GM21526 (cell line): Measurements from ENCODE around the gene ZNF580.

ENCODE experiments used
- ATAC-seq: cut with Tn5 transposase; IDR thresholded peaks from one replicate; pipeline ENCODE4 v1.9.1; 2021; ENCODE audit warnings: moderate library complexity; ENCODE audit not compliant: unreplicated experiment, low FRiP score

ZNF580 gene

DNA sequence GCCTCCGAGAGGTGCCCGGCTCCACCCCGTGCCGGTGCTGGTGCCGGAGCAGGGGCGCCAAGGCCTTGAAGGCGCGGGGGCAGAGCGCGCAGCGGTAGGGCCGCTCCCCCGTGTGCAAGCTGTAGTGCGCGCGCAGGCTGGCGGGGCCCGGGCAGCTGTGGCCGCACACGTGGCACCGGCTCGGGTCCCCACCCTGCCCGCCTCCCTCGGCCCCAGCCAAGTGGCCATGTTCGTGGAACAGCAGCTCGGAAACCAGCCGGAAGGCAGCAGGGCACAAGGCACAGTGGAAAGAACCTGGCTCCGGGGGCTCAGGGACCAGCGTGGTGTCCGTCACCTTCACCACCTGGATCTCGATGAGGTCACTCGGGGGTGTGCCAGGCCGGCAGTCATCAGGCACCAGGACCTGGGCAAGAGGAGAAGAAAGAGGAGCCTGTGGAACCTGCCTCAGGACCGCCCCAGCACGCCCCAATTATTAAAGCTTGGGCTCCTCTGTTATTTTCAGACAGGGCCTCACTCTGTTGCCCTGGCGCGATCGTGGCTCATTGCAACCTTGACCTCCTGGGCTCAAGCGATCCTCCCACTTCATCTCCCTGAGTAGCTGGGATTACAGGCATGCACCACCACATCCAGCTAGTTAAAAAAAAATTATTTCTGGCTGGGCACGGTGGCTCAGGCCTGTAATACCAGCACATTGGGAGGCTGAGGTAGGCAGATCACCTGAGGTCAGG, 18.4 kb upstream of the ZNF580 start:
- no peak for ATAC-seq

DNA sequence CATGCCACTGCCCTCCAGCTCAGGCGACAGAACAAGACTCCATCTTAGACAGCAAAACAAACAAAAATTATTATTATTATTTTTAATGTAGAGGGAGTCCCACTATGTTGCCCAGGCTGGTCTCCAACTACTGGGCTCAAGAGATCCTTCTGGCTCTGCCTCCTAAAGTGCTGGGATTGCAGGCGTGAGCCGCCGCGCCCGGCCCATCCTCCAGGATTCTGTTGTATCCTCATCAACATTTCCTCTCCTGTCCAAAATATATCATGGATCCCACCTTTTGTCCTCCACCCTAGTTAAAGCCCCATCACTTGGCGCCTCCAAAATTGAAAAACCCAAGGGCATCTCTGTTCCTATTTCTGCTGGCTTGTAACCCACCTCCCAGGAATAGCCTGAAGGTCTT, 17.7 kb upstream of the ZNF580 start:
- no peak for ATAC-seq

DNA sequence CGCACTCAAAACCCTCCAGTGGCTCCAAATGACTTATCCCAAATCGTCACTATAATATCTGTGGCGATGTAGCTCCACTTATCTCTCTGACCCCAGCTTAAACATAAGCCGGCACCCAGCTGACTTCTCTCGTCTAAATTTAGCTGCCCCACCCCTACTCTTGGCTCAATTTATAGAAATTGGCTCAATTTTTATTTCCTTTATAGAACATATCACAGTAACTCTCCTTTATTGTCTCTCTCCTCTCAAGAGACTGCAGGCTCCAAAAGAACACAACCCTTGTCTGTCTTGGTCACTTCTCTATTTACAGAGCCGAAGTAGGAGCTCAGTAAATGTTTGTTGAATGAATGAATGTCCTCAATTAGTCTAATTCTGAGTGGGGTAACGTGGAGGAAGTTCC, 17.2 kb upstream of the ZNF580 start:
- no peak for ATAC-seq

DNA sequence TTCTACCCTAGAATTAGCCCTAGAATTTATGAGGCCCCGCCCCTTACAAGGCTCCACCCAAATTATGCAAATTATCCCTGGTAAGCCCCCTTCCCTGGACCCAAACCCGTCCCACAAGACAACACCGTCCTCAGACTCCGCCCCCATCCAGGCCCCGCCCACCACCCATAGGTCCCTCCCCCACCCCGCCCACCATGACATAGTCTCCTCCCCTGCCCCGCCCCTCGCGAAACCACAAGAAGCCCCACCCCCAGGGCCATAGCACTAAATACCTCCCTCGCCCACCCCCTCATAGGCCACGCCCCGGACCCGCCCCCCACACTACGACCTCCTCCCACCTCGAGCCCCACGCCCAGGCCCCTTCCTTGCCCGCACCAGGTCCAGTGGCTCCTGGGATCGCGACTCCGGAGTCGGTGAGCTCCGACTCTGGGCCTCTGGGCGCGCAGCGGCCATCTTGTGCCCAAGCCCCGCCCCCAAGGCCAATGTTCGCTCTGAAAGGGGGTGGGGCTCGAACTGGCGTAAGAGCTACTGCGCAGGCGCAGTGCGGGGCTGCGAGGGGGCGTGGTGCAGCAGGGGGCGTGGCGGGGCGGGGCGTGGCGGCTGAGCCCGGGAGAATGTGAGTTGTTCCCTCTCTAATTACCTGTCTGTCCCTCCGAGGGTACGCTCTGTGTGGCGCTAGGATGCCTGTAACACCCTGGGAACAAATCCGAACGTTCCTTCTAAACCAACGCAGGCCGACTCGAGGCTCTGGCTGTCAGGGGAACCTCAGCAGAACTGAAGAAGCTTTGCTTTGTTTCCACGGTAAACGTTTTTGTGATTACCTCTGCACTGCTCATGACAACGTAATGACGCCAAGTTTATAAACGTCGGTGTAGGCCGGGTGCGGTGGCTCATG, 16.4 kb upstream of the ZNF580 start, which contains the start of gene ZNF784:
Gene ZNF784, minus strand, starts transcription at position 458 of the 895 bp plus-strand sequence. Its CDS starts 5 bp downstream, at position 453.
- peak; percentile 53 for ATAC-seq

DNA sequence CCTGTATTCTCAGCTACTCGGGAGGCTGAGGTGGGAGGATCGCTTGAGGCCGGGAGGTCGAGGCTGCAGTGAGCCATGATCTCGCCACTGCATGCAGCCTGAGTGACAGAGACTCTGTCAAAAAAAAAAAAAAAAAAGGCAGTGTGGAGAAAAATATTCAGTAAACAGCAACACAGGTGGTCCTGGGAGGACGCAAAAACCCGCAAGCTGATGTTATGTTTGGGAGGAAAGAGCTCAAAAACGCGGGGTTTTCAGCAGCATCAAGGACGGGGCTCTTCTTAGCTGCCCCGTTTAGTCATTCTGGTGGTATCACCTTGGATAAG, 15.8 kb upstream of the ZNF580 start:
- no peak for ATAC-seq

DNA sequence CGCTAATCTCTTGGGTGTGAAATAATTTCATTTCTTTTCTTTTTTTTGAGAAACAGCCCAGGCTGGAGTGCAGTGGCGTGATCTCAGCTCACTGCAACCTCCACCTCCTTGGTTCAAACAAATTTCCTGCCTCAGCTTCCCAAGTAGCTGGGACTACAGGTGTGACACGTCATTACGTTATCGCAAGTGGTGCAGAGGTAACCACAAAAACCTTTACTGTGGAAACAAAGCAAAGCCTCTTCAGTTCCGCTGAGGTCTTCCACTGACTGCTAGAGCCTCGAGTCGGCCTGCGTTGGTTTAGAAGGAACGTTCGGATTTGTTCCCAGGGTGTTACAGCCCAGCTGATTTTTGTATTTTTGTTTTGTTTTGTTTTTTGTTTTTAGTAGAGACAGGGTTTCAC, 14.5 kb upstream of the ZNF580 start:
- no peak for ATAC-seq

DNA sequence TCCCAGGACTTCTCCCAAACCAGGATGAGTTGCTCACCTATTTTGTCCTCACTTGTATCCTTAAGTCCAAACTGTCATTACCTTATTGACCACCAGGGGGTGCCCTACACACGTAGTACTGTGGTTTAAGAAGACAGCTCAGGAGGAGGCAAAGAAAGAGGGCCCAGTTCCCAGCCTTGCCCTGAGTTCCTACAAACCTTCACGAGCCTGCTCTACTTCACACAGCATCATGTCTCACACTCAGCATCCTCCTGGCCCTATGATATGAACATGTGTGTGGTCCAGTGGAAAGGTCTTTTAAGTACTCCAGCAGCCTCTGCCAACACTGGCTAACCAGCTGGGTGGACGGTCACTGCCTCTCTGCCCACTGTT, 8.4 kb upstream of the ZNF580 start:
- ATAC-seq, result no peak

DNA sequence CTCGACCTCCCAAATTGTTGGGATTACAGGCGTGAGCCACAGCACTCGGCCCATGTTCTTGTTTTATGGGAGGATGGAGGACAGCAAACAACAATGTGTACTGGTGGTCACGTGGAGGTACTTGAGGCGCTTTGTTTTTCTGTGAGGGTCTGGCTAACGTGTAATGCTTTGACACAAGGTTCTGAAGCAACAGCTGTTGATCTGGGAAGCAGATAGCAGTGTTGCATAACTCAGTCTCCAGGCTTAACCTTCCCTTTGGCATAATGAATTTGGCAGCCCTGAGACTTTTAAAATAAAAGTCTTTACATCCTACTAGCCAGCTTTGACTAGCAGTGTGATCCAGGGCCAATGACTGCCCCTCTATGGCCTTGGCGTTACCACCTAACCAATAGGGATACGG, 6.9 kb upstream of the ZNF580 start:
- no peak for ATAC-seq

DNA sequence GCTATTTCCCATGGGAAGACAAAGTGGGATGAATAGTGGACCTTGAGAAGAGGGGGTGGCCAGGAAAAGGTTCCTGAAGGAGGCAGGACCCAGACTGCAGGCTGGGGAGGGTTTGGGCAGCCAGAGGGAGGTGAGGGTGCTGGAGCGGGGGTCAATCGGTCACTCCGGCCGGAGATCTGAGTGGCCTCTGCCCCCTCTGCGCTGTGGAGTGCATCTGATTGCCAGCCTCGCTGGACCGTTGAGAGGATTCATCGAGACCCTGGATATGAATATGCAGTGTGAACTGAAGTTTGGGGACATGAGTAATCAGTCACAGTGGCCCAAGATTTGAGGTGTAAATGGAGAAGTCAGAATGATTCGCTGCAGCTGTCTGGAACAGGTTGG, 5.5 kb upstream of the ZNF580 start:
- no peak for ATAC-seq

DNA sequence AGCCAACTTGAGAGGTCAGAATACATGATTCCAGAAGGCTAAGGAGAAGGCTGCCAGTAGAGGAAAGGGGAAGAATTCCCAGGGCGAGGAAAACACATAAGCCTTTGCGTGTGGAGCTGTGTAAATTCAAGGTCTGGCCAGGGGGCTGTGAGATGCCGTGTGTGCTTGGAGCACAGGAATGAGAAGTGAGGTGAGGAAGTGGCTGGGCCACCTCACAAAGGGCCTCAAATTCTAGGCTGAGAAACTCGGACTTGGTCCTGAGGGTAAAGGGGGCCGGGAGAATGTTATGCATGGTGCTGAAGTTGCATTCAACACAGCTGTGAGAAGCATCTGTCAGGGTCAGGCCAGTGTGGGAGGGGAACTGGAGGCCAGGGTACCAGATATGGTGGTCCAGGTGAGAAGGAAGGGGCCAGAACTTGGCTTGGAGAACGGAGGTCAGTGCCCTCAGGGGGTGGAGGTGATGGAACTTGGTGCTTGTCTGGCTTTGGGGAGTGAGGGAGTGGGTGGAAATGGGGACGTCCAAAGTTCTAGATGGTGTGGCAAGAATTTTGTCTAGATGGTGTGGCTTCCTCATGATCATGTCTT, 4.9 kb upstream of the ZNF580 start:
- ATAC-seq, result no peak

DNA sequence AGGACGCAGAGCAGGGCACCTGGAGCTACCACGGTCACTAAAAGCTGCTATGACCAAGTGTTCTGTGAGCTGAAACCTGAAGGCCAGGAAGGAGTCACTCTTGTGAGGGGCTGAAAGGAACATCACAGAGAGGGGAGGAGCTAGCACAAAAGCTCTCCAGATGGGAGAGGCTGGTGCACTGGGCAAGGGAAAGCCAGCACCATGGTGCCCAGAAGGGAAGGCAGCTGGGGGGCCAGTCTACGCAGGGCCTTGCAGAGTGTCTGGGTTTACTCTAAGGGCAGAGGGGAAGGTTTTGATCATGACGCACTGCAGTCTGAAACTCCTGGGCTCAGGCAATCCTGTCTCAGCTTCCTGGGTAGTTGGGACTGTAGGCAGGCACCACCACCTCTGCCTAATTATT, 4.1 kb upstream of the ZNF580 start:
- ATAC-seq, result no peak

DNA sequence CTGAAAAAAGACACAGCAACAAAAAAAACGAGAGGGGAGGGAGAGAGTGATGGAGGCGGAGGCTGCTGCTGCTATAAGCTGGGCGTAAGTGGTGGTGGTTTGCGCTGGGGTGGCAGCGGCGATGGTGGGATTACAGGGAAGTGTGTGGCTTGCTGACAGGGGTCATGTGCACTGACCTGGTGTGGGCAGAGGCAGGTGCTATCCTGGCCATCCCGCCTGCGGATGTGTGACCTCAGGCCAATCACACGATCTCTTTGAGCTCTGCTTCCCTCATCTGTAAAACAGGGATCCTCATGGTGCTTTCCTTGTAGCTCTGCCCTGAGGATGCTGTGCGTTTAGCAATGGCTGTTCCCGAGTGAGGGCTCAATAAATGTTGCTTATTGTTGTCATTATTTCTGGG, 3.3 kb upstream of the ZNF580 start:
- ATAC-seq, result no peak

DNA sequence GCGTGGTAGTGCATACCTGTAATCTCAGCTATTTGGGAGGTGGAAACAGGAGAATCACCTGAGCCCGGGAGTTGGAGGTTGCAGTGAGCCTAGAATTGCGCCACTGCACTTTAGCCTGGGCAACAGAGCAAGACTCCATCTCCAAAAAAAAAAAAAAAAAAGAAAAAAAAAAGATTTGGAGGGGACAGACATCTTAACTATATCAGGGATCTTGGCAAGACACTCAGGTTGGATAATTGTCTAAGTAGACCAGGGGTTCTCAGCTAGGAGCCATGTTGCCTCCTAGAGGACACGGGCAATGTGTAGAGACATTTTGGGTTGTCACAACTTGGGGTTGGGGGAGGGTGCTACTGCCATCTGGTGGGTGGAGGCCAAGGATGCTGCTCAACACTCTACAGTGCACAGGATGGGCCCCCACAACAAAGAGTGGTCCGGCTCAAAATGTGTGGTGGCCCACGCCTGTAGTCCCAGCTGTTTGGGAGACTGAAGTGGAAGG, 1.9 kb upstream of the ZNF580 start:
- ATAC-seq, result no peak

DNA sequence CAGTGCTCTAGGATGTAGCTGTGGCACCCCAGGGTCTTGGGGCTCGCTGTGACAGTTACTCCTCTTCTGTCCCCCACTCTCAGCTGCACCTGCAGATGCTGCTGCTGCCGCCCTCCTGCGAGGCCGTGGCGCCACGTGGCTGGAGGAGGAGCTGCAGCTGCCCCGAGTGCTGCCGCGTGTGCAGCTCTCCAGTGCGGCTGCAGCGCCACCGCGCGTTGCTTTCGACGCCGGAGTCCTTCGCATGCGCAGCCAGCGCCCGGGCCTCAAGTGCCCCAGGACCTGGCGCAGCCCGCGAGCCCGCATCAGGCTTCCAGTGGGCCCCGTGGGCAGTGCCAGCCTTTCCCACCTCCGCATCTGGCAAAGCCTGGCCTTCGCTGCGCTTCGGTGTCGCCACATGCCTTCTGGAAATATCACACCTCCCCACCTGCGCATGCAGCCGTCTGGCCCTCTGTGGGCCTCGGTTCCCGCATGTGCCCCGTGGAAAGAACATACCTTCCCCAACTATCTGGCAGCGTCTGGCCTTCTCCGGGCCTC, 692 bp upstream of the ZNF580 start:
- no peak for ATAC-seq

DNA sequence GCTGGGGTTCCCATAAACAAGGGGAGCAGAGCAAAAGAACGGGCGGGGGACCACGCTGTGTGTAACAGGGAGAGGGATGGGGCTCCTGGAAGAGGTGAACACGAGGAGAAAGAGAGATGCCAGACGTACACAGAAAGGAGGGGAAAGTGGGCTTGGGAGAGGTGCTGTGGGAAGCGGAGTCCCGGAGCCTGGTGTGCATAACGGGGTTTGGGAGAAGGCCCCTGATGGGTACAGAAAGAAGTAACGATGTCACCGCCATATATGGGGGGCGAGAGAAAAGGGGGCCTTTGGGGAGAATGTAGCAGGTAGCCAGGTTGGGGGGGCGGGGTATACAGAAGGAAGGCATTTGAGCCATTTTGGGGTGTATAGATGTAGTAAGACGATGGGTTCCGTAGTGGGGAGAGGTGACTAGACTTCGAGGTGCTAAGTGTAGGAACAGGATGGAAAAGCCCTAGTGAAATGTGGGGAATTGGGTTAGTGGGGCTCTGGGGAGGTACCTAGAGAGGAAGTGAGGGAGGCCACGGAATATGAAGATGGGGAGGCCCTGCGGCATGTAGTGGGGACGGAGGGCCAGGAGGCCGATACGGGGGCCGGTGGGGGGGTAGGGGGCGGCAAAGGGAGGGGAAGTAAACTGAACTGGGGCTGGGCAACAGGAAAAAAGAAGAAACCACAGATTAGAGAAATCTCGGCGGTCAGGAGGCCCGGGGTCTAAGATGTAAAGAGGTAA, 787 bp downstream of the ZNF580 start:
- no peak for ATAC-seq

DNA sequence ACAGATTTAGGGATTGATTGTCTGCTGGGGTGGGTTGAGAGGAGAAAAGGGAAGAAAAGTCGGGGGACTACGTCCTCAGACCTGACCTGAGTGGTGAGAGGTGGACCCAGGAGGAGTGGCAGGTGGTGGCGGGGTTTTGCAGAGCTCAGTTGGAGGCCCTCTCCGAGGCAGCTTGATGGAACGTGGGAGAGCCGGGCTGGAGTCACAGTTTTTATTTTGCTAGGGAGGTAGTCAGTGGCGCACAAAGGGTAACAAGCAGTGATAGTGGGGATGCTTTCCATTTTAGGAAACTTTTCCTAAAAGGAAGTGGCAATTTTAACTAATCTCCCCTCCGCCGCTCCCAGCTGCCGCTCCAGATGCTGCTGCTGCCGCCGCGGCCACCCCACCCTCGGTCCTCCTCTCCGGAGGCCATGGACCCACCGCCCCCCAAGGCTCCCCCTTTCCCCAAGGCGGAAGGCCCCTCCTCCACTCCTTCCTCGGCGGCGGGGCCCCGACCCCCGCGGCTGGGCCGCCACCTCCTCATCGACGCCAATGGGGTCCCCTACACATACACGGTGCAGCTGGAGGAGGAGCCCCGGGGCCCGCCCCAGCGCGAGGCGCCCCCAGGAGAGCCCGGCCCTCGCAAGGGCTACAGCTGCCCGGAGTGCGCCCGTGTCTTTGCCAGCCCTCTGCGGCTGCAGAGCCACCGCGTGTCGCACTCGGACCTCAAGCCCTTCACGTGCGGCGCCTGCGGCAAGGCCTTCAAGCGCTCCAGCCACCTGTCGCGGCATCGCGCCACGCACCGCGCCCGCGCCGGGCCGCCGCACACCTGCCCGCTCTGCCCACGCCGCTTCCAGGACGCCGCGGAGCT, 1.6 kb downstream of the ZNF580 start:
- ATAC-seq, result no peak

DNA sequence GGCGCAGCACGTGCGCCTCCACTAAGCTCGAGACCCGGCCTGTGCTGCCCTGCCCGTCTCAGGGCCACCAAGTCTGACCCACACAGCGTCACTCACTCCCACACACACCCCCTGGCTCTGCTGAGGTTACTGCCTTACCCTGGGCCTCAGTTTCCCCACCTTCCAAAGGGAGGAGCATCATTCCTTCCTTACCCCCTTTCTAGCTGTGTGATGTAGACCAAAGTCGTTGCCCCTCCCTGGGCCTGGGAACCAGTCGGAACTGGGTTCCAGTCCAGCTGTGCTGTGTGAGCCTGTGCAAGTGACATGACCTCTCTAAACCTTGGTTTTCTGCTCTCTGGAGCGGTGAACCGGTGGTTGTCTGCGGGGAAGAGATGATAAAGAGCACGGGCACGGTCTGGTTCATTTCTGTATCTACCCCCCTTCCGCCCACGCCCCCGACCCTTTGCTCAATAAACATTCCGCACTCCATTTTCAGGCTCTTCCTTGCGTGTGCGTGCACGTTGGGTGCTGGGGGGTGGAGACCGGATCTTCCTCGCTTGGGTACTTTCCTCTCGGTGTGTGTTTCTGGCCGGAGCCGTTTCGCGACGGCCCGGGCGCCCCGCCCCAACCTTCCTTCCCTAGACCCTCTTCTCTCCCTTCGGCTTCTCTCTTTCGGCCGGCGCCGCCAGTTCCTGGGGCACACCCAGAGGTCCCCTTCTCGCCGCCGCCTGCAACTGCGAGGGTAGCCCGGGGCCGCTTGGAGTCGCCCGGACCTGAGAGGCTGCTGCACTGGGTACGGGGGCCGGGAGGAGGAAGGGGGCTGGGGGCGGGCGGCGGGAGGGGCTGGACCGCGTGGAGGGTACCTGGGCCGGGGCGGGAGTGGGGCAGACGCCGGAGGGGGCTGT, 2.4 kb downstream of the ZNF580 start, which contains the start of gene ZNF581:
Gene ZNF581, plus strand, starts transcription at position 647 of the 884 bp plus-strand sequence. CDS start 923 bp downstream, outside the sequence.
- ATAC-seq, result no peak

DNA sequence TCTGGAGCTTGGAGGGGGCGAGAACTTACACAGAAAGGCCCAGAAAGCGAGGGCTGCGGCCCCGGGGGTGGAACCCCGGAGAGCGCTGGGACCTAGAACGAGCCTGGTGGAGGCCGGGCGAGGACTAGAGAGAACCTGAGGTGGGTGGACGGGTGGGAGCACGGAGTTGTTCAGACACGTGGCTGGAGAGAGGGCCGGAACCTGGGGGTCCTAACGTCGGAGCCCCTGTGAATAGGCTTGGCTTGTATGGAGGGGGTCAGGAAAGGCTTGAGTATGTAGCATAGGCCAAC, 3.0 kb downstream of the ZNF580 start:
- ATAC-seq, result no peak
